ENCODE data around the gene SGPL1.

SGPL1 gene

DNA sequence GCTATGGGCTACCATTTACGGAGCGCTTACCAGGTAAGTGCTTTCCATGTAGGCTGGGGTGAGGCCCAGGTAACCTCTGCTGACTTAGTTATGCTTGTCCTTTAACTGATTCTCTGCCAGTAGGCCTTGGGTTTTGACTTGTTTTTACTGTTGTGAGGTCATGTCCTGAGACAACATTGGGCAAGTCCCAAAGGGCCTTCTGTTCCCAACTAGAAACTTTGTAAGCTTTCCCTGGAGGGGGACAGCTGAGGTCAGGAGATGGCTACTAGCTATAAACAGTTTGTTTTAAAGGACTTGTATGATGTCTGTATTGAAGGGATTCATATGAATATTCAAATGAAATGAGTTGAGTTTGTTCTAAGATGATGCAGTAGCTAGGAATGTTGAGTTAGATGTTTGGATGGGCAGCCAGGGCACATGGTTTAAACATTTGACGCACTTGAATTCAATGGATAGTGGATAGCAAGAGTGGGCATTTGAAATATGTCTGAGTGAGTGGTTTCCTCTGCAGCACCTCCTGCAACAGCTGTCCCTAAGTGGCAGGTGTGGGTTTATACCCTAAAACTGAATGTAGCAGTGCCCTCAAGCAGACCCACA is 10.0 kb upstream of the SGPL1 start:
- Histone ChIP-seq H3K4me3 (ENCODE audit: low read depth, low read length) (no peak overlapping the region), H2BK12ac (ENCODE audit: low read length) (no peak overlapping the region), H3K36me3 (ENCODE audit: control insufficient read depth in 1 of 2, insufficient read depth in 2 of 2, low read length in 2 of 2) (no peaks in the 10 kb centered on the region), H2BK5ac (ENCODE audit: low read depth, low read length, poor library complexity) (no peak overlapping the region), H3K9ac (ENCODE audit: low read length) (no peak overlapping the region), H2AK5ac (ENCODE audit: low read length) (no peak overlapping the region), H4K12ac (ENCODE audit: low read depth, low read length) (no peak overlapping the region), H3K79me2 (ENCODE audit: control insufficient read depth, insufficient read depth, low read length, poor library complexity) (no peaks in the 10 kb centered on the region), H3K14ac (ENCODE audit: low read length) (no peak overlapping the region), H2AFZ (ENCODE audit: insufficient read depth, low read length, poor library complexity) (no peak overlapping the region), H4K91ac (ENCODE audit: low read depth, low read length) (no peak overlapping the region), H3K23ac (ENCODE audit: low read length) (no peak overlapping the region), H3K4ac (ENCODE audit: low read depth, low read length) (no peak overlapping the region), H3K79me1 (ENCODE audit: low read length) (no peaks in the 10 kb centered on the region), H3K27ac (ENCODE audit: low read depth, low read length) (no peak overlapping the region), H4K8ac (ENCODE audit: low read depth, low read length) (no peak overlapping the region), H3K9me3 (ENCODE audit: insufficient read depth, low read depth, low read length) (peaks cover 2% of the 10 kb centered on the region), H3K4me1 (ENCODE audit: control insufficient read depth in 1 of 2, insufficient read depth in 2 of 2, low read length in 2 of 2) (peaks cover 5 to 10% of the 10 kb centered on the region in 2 experiments), H3K27me3 (ENCODE audit: insufficient read depth, low read length) (no peaks in the 10 kb centered on the region), H2BK120ac (ENCODE audit: insufficient read depth, low read length, poor library complexity) (no peak overlapping the region), H3K18ac (ENCODE audit: low read length) (no peak overlapping the region), H3K4me2 (ENCODE audit: low read length) (no peak overlapping the region)
- DNase-seq: no peak
- no CpG with 5 or more reads among the region's 3 CpGs for WGBS (ENCODE audit: extremely low coverage, insufficient coverage, insufficient read length)

- WGBS (ENCODE audit: extremely low coverage, insufficient coverage, insufficient read length): no CpG with 5 or more reads among the region's 1 CpG
- Histone ChIP-seq H3K36me3 (ENCODE audit: control insufficient read depth in 1 of 2, insufficient read depth in 2 of 2, low read length in 2 of 2) (no peaks in the 10 kb centered on the region), H2BK120ac (ENCODE audit: insufficient read depth, low read length, poor library complexity) (no peak overlapping the region)
Measured at GRCh38 chr10:70806841-70807240, 8.9 kb upstream of the SGPL1 start.

GRCh38 chr10:70807556-70807955 is 8.2 kb upstream of the SGPL1 start:
- Histone ChIP-seq H2BK5ac (ENCODE audit: low read depth, low read length, poor library complexity) (no peak overlapping the region), H2AK5ac (ENCODE audit: low read length) (no peak overlapping the region), H3K79me2 (ENCODE audit: control insufficient read depth, insufficient read depth, low read length, poor library complexity) (no peaks in the 10 kb centered on the region), H3K4ac (ENCODE audit: low read depth, low read length) (no peak overlapping the region), H3K9ac (ENCODE audit: low read length) (no peak overlapping the region), H3K9me3 (ENCODE audit: insufficient read depth, low read depth, low read length) (peaks cover 2% of the 10 kb centered on the region), H4K12ac (ENCODE audit: low read depth, low read length) (no peak overlapping the region), H3K4me1 (ENCODE audit: control insufficient read depth in 1 of 2, insufficient read depth in 2 of 2, low read length in 2 of 2) (peaks cover 5 to 10% of the 10 kb centered on the region in 2 experiments), H3K4me3 (ENCODE audit: low read depth, low read length) (no peak overlapping the region), H3K4me2 (ENCODE audit: low read length) (no peak overlapping the region), H4K91ac (ENCODE audit: low read depth, low read length) (no peak overlapping the region), H2AFZ (ENCODE audit: insufficient read depth, low read length, poor library complexity) (no peak overlapping the region), H3K27ac (ENCODE audit: low read depth, low read length) (no peak overlapping the region), H3K36me3 (ENCODE audit: control insufficient read depth in 1 of 2, insufficient read depth in 2 of 2, low read length in 2 of 2) (no peaks in the 10 kb centered on the region), H3K14ac (ENCODE audit: low read length) (no peak overlapping the region), H3K79me1 (ENCODE audit: low read length) (no peaks in the 10 kb centered on the region), H3K27me3 (ENCODE audit: insufficient read depth, low read length) (no peaks in the 10 kb centered on the region), H3K23ac (ENCODE audit: low read length) (no peak overlapping the region), H3K18ac (ENCODE audit: low read length) (no peak overlapping the region), H2BK12ac (ENCODE audit: low read length) (no peak overlapping the region), H4K8ac (ENCODE audit: low read depth, low read length) (no peak overlapping the region), H2BK120ac (ENCODE audit: insufficient read depth, low read length, poor library complexity) (no peak overlapping the region)
- DNase-seq: no peak
- WGBS (ENCODE audit: extremely low coverage, insufficient coverage, insufficient read length): no CpG with 5 or more reads among the region's 3 CpGs

More at GRCh38 chr10:70806841-70807240, 8.9 kb upstream of the SGPL1 start:
- Histone ChIP-seq H4K8ac (ENCODE audit: low read depth, low read length) (no peak overlapping the region), H4K12ac (ENCODE audit: low read depth, low read length) (no peak overlapping the region), H3K4me3 (ENCODE audit: low read depth, low read length) (no peak overlapping the region), H3K9me3 (ENCODE audit: insufficient read depth, low read depth, low read length) (peaks cover 2% of the 10 kb centered on the region), H2AFZ (ENCODE audit: insufficient read depth, low read length, poor library complexity) (no peak overlapping the region), H3K4me2 (ENCODE audit: low read length) (no peak overlapping the region), H4K91ac (ENCODE audit: low read depth, low read length) (no peak overlapping the region), H2BK5ac (ENCODE audit: low read depth, low read length, poor library complexity) (no peak overlapping the region), H3K9ac (ENCODE audit: low read length) (no peak overlapping the region), H3K23ac (ENCODE audit: low read length) (no peak overlapping the region), H2BK12ac (ENCODE audit: low read length) (no peak overlapping the region), H2AK5ac (ENCODE audit: low read length) (no peak overlapping the region), H3K4ac (ENCODE audit: low read depth, low read length) (no peak overlapping the region), H3K79me1 (ENCODE audit: low read length) (no peaks in the 10 kb centered on the region), H3K27ac (ENCODE audit: low read depth, low read length) (no peak overlapping the region), H3K4me1 (ENCODE audit: control insufficient read depth in 1 of 2, insufficient read depth in 2 of 2, low read length in 2 of 2) (peaks cover 5 to 10% of the 10 kb centered on the region in 2 experiments), H3K18ac (ENCODE audit: low read length) (no peak overlapping the region), H3K14ac (ENCODE audit: low read length) (no peak overlapping the region), H3K27me3 (ENCODE audit: insufficient read depth, low read length) (no peaks in the 10 kb centered on the region), H3K79me2 (ENCODE audit: control insufficient read depth, insufficient read depth, low read length, poor library complexity) (no peaks in the 10 kb centered on the region)
- peak; percentile 34 to 58 for DNase-seq

DNA sequence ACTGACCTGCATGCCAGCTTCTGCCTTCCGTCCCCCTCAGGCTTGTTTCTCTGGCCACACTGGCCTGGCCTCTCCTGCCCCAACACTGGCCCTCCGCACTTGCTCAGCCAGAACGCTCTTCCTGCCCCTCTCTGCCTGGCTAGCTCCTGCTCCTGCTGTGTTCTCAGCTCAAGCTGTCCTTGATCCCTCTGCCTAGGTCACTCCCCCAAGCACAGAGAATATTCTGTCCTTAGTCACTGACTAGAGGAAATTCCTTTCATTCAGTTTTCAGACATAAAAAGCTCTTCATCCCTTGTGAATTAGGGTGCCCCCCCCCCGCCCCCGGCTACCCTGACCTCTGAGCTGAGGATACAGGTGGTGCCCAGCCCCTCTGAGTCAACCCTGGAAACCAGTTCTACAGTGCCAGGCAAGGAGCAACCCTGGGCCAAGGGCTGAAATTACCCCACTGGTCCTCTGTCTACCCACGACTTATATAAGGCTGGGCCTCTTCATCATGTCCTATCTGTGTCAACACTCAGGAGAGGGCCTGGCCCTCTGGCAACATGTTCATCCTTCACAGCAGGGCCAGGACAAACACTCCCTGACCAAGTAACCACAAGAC is 6.6 kb upstream of the SGPL1 start:
- Histone ChIP-seq H2AK5ac (ENCODE audit: low read length) (no peak overlapping the region), H3K27me3 (ENCODE audit: insufficient read depth, low read length) (no peaks in the 10 kb centered on the region), H3K14ac (ENCODE audit: low read length) (no peak overlapping the region), H3K4ac (ENCODE audit: low read depth, low read length) (no peak overlapping the region), H2BK12ac (ENCODE audit: low read length) (no peak overlapping the region), H2BK5ac (ENCODE audit: low read depth, low read length, poor library complexity) (no peak overlapping the region), H4K91ac (ENCODE audit: low read depth, low read length) (no peak overlapping the region), H3K18ac (ENCODE audit: low read length) (no peak overlapping the region), H3K79me2 (ENCODE audit: control insufficient read depth, insufficient read depth, low read length, poor library complexity) (no peaks in the 10 kb centered on the region), H3K36me3 (ENCODE audit: control insufficient read depth in 1 of 2, insufficient read depth in 2 of 2, low read length in 2 of 2) (no peaks in the 10 kb centered on the region), H3K9me3 (ENCODE audit: insufficient read depth, low read depth, low read length) (peaks cover 2% of the 10 kb centered on the region), H3K9ac (ENCODE audit: low read length) (no peak overlapping the region), H4K8ac (ENCODE audit: low read depth, low read length) (no peak overlapping the region), H2AFZ (ENCODE audit: insufficient read depth, low read length, poor library complexity) (no peak overlapping the region), H2BK120ac (ENCODE audit: insufficient read depth, low read length, poor library complexity) (no peak overlapping the region), H3K27ac (ENCODE audit: low read depth, low read length) (no peak overlapping the region), H3K4me3 (ENCODE audit: low read depth, low read length) (no peak overlapping the region), H4K12ac (ENCODE audit: low read depth, low read length) (no peak overlapping the region), H3K23ac (ENCODE audit: low read length) (no peak overlapping the region), H3K4me1 (ENCODE audit: control insufficient read depth in 1 of 2, insufficient read depth in 2 of 2, low read length in 2 of 2) (peaks cover 5 to 10% of the 10 kb centered on the region in 2 experiments), H3K79me1 (ENCODE audit: low read length) (no peaks in the 10 kb centered on the region), H3K4me2 (ENCODE audit: low read length) (no peak overlapping the region)
- WGBS (ENCODE audit: extremely low coverage, insufficient coverage, insufficient read length): no CpG with 5 or more reads among the region's 6 CpGs
- DNase-seq: no peak

All from trophoblast cell (in vitro differentiated cells and primary cell).